Hepatocyte (in vitro differentiated cells): ENCODE data around the gene GPR22.

Source experiments
- CTCF ChIP-seq: fragments of 200-600 bp; sonication (generic); IDR thresholded peaks from 2 replicates; pipeline ENCODE4 v1.5.1; 2016; ENCODE audit warnings: antibody characterized with exemption, mild to moderate bottlenecking; ENCODE audit not compliant: poor library complexity
- EZH2 ChIP-seq: fragments of 200-600 bp; sonication (generic); IDR thresholded peaks from 2 replicates; pipeline ENCODE4 v1.6.1; 2016; ENCODE audit warnings: antibody characterized with exemption, mild to moderate bottlenecking, borderline replicate concordance

GRCh38 chr7:107503687-107504086 is 33.8 kb downstream of the GPR22 start:
- TF ChIP-seq CTCF = no peak
- no peak for TF ChIP-seq EZH2
